ENCODE results near the gene TBPL1. TPM values are rescaled to one million over a fixed set of nuclear protein-coding genes. Genes with fewer than 3 reads are reported as not detected.

The TBPL1 gene
- total RNA-seq, 1 donor from 2014 or later = 35.7 TPM

GRCh38 chr6:134014588-134015137 lies 61.6 kb downstream of the TBPL1 start:
- Mint-ChIP-seq H3K36me3 (ENCODE audit: low read depth) (no peaks in the 10 kb centered on the region), H3K4me3 (no peak overlapping the region), H3K27me3 (peaks cover 14% of the 10 kb centered on the region), H3K9me3 (no peaks in the 10 kb centered on the region), H3K27ac (no peak overlapping the region), H3K4me1 (no peaks in the 10 kb centered on the region)
- CTCF ChIA-PET = no interaction called here
- intact Hi-C loops (cut with micrococcal nuclease) = no loop called here
- POLR2A ChIA-PET = interaction anchor here (0.6 kb wide), 1 partner anchor 23 kb away, joined by 3 read pairs; no protein-coding TSS in a partner anchor
- ATAC-seq (ENCODE audit: low read depth) (no peak), DNase-seq (no peak)
- no peak for TF ChIP-seq CTCF (IDR thresholded peaks at IDR 0.05)

- H3K27me3 Mint-ChIP-seq = peaks cover 7% of the 10 kb centered on the region
- intact Hi-C loops (cut with micrococcal nuclease) = loop anchor here (2.0 kb wide), 1 partner anchor 13 kb away; no protein-coding TSS in a partner anchor
- H3K4me3 Mint-ChIP-seq = no peak overlapping the region
- DNase-seq (no peak), ATAC-seq (ENCODE audit: low read depth) (no peak)
- no peaks in the 10 kb centered on the region for H3K9me3 Mint-ChIP-seq
- TF ChIP-seq CTCF (IDR thresholded peaks at IDR 0.05) = no peak
- ChIA-PET POLR2A (no interaction called here), CTCF (no interaction called here)
- no peaks in the 10 kb centered on the region for H3K36me3 Mint-ChIP-seq (ENCODE audit: low read depth)
- no peaks in the 10 kb centered on the region for H3K4me1 Mint-ChIP-seq
- no peak overlapping the region for H3K27ac Mint-ChIP-seq
These were observed 62.9 kb downstream of the TBPL1 start for GRCh38 chr6:134015719-134016557.

- Mint-ChIP-seq H3K27me3 (peaks cover 7% of the 10 kb centered on the region), H3K9me3 (no peaks in the 10 kb centered on the region)
These were observed 63.5 kb downstream of the TBPL1 start for GRCh38 chr6:134016558-134016814.

GRCh38 chr6:134020071-134020470 lies 67.0 kb downstream of the TBPL1 start:
- intact Hi-C loops (cut with micrococcal nuclease) = no loop called here
- ChIA-PET POLR2A (no interaction called here), CTCF (no interaction called here)
- Mint-ChIP-seq H3K4me1 (peaks cover 10% of the 10 kb centered on the region), H3K36me3 (ENCODE audit: low read depth) (no peaks in the 10 kb centered on the region), H3K4me3 (no peak overlapping the region), H3K9me3 (no peaks in the 10 kb centered on the region), H3K27ac (no peak overlapping the region), H3K27me3 (no peaks in the 10 kb centered on the region)
- TF ChIP-seq CTCF (IDR thresholded peaks at IDR 0.05) = no peak
- ATAC-seq (ENCODE audit: low read depth) = no peak
- DNase-seq = no peak

More at GRCh38 chr6:134016558-134016814, 63.5 kb downstream of the TBPL1 start:
- no peaks in the 10 kb centered on the region for H3K36me3 Mint-ChIP-seq (ENCODE audit: low read depth)
- intact Hi-C loops (cut with micrococcal nuclease) = loop anchor here (2.0 kb wide), 1 partner anchor 14 kb away; no protein-coding TSS in a partner anchor
- ChIA-PET POLR2A (no interaction called here), CTCF (no interaction called here)
- ATAC-seq (ENCODE audit: low read depth) = no peak
- DNase-seq = no peak
- H3K4me3 Mint-ChIP-seq = no peak overlapping the region
- no peak for TF ChIP-seq CTCF (IDR thresholded peaks at IDR 0.05)
- peaks cover 4% of the 10 kb centered on the region for H3K4me1 Mint-ChIP-seq
- no peak overlapping the region for H3K27ac Mint-ChIP-seq

GRCh38 chr6:134020543-134020942 lies 67.5 kb downstream of the TBPL1 start:
- Mint-ChIP-seq H3K4me3 (no peak overlapping the region), H3K36me3 (ENCODE audit: low read depth) (no peaks in the 10 kb centered on the region), H3K9me3 (no peaks in the 10 kb centered on the region), H3K4me1 (peaks cover 10% of the 10 kb centered on the region), H3K27ac (no peak overlapping the region), H3K27me3 (no peaks in the 10 kb centered on the region)
- ATAC-seq (ENCODE audit: low read depth) (no peak), DNase-seq (no peak)
- ChIA-PET CTCF (no interaction called here), POLR2A (no interaction called here)
- TF ChIP-seq CTCF (IDR thresholded peaks at IDR 0.05) = no peak
- intact Hi-C loops (cut with micrococcal nuclease) = no loop called here
